Measurements from ENCODE around the gene RNF8.

The RNF8 gene

DNA sequence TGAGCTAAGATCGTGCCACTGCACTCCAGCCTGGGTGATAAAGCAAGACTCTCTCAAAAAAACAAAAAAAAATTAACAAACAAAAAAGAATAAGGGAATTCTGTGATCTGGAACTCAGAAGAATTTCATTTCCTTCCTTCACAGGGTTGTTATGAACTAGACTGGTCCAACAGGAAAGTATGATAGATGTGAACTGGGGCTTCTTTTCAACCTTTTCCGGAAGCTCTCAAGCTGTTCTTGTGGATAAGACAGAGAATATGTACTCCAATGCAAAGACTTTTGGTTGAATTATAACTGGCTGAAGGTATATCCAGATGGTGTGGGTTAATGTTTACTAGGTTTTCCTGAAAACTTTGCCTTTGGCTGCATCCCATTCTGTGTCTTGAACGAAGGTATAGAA is 5.3 kb downstream of the RNF8 start:
- DNase-seq (ENCODE audit: low read depth), result no peak

GRCh38 chr6:37362101-37362828 is 8.5 kb downstream of the RNF8 start:
- no peak for DNase-seq (ENCODE audit: low read depth)

DNA sequence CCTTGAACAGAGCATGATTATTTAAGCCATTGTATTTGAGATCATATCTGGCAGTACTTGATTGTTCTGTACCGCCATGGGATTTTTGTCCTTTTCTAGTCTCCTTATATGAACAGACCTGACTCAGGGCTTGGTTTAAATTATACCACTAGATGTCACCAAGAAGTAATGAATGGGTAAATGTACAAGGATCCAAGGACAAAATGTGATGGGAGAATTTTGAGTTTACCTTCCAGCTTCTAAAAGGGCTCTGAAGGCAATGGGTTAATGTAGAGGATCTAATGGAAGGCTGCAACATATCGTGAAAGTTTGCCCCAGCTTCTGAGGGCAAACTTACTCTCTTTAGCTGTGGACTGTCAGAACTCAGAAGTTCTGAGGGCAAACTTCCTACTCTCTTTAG is 12.0 kb downstream of the RNF8 start:
- no peak for DNase-seq (ENCODE audit: low read depth)

- DNase-seq (ENCODE audit: low read depth), result no peak
These were observed 13.1 kb downstream of the RNF8 start for GRCh38 chr6:37366910-37367309.

GRCh38 chr6:37368961-37369320 is 15.2 kb downstream of the RNF8 start:
- no peak for DNase-seq (ENCODE audit: low read depth)

DNA sequence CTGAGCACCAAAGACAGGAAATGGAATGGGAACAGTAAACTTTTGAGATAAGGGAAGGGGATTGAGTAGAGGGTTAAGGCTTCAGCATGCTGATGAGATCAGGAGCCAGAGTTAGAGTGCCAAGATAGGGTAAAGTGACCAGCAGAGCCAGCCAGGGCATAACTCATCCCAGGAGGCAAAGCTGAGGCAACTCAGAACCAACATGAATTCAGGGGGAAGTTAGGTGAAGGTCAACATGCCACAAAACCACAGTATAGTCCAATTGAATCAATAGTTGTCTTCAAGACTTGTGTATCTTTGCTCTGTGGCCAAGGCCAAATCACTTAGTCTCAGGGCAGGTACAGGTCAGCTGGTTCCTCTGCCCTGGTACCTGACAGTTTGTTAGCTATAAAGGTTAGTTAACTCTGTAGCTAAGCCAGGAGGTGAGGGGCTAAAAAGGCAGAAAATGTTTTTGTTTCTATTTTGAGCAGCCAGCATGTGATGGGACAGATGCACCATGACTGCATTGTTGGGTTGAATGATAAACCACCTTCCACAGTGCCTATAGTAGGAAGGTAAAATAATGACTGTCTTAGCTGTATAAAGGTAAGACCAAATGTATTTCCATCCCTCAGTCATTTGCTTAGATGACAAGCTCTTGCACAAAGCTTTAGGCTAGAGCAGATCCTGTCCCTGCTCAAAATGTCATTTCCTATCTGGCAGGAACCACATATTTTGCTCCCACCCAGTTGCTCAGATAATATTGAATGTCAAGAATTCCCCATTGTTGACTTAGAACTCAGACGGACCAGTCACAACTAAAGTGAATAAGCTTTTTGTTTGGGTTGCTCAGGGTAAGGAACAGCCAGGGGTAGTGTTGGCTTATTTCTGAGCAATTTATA is 15.8 kb downstream of the RNF8 start:
- peak; percentile 32 for DNase-seq (ENCODE audit: low read depth)

GRCh38 chr6:37371154-37372083 is 17.6 kb downstream of the RNF8 start:
- DNase-seq (ENCODE audit: low read depth), result no peak

DNA sequence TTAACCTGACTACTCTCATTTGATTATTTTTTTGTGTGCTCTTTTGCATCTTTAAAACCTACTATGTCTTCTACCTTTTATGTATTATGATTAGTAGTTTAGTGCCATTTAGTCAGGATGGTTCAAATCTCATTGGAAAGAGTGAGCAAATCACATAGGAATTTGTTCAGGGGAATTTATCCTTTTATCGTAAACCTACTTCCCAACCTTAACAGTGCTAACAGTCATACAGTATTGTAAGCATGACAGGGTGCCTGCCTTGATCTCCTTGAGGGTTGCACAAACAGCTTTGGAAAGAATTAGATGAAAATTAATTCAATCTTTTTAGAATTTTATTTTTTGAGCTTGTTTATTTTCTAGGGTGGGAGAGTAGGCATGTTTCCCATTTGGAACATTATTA is 18.3 kb downstream of the RNF8 start:
- DNase-seq (ENCODE audit: low read depth), result no peak

DNA sequence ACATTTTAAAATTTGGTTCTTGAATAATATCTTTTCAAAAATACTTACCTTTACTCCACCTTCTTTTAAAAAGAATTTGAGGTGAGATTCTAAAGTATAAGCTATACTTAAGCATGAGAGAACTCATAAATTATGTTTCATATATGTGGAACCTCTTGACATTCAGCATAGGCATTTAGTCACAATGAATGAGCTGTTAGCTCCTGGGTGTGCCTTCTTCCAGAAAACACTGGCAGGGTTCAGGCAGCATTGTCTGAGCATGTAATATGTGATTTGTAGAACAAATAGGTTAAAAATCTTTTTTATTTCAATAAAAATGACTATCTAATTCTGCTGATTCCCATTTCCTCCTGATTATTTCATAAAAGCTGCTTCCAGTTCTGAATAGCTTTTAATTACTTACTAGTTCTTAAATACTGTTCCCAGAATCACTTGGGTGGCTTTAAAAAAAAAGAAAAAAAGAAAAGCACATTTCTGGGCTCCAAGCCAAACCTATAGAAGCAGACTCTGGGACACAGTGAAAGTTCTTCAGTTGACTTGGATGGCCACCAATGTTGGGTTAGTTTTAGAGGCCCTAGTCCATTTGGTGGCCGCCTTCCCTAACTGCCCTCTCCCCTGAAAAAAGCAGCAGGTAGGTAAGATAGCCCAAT is 20.2 kb downstream of the RNF8 start:
- DNase-seq (ENCODE audit: low read depth), result no peak

DNA sequence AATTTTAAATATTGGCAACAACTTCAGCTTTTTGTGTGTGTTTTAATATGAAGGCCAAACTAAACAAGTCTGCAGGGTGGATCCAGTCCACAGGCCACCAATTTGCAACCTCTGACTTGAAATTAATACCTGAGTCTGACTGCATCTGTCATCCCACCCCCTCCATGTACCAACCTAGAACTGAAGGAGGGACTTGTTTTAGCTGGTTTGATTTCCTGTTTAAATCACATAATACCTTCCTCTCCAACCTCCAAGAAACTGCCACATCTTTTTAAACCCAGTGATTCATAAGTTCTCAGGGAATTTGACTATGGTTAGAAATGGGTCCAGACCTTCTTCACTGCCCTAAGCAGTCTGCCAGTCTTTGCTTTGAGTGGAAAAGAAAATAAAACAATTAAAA is 21.6 kb downstream of the RNF8 start:
- DNase-seq (ENCODE audit: low read depth), result no peak

DNA sequence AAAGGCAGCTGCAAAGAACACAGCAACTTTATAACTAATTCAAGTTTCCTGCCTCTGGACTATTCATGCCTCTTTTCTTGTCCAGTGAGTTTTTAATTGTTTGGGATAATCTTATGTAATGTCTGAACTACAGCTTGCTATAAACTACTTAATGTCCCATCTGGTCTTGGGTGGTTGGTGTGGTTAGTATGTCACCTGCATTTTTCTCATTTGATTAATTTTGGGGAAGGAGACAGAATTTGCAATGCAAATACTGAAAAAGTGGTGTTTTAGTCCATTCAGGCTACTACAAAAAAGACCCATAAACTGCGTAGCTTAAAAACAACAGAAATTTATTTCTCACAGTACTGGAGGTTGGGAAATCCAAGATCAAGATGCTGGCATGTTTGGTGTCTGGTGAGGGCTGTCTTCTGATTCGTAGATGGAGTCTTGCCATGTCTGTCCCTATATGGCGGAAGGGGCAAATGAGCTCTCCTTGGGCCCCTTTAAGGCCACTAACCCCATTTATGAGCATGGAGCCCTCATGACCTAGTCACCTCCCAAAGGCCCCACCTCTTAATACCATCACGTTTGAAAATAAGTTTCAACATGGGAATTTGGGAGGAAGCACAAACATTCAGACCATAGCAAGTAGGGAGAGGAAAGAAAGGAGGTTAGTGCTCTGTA is 22.4 kb downstream of the RNF8 start:
- no peak for DNase-seq (ENCODE audit: low read depth)

GRCh38 chr6:37381579-37381978 is 27.8 kb downstream of the RNF8 start:
- DNase-seq (ENCODE audit: low read depth), result no peak

DNA sequence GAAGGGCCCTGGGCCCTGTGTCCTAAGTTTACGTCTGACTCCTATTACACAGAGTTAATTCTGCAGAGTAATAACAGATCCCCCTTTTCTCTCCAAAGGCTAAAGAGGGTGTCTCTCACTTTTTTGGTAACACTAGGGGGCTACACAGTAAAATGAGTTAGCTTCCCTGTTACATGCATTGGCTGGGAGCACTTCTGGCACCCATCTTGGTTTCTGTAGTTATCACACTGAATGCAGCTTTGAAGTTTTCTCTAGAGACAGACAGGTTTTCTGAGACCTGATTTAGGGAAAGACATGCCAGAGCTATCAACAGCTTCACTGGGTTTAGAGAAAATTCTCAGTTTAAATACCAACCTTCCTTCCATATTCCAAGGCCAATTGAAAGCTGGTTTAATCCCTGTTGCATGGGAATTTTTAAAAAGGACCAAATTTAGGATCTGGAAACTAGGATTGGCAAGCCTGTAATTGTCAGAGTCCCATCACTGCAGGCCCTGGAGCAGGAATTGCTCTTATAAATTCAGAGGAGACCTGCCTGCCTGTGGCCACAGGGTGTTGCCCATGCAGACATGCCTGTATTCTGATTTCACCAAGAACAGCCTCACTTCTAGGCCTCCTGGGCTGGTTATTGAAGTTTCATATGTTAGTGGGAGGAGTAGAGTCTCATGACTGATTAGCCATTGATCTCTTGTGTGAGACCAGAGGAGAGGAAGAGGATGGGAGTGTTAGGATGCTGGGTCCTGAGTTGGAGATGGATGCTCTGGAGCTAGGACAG is 29.4 kb downstream of the RNF8 start:
- DNase-seq (ENCODE audit: low read depth), result no peak

DNA sequence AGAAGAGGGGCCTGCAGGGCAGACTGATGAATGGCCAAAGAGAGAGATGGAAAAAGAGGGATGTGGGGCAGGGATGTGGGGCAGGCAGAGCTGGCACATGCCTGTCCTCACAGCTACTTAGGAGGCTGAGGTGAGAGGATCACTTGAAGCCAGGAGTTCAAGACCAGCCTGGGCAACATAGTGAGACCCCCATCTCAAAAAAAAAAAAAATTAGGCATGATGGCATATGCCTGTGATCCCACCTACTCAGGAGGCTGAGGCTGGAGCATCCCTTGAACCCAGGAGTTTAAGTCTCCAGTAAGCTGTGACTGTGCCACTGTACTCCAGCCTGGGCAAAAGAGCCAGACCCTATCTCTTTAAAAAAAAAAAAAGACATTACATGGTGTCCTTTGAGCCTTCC is 34.8 kb downstream of the RNF8 start:
- DNase-seq (ENCODE audit: low read depth), result no peak

- DNase-seq (ENCODE audit: low read depth), result no peak
These were observed 36.1 kb downstream of the RNF8 start for GRCh38 chr6:37389857-37390256.

DNA sequence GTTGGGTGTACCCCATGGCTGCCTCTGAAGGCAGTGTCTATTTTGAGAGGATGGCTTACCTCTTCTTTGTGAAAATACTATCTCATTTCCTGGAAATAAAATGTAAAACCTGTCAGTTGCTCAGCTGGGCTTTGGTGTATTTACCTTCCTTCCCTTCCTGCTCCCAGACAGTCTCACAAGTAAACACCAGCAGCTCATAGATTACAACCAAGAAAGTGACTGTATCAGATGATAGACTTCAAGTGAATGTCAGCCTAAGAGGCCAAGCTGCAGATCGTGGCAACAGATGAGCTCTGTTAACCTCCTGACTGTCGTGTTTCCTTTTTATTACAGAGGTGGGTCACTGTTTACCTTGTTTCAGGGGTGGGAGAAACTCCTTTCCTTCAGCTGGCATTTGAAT is 37.3 kb downstream of the RNF8 start:
- DNase-seq (ENCODE audit: low read depth), result no peak

- DNase-seq (ENCODE audit: low read depth), result no peak
These were observed 39.0 kb downstream of the RNF8 start for GRCh38 chr6:37392821-37393220.

DNA sequence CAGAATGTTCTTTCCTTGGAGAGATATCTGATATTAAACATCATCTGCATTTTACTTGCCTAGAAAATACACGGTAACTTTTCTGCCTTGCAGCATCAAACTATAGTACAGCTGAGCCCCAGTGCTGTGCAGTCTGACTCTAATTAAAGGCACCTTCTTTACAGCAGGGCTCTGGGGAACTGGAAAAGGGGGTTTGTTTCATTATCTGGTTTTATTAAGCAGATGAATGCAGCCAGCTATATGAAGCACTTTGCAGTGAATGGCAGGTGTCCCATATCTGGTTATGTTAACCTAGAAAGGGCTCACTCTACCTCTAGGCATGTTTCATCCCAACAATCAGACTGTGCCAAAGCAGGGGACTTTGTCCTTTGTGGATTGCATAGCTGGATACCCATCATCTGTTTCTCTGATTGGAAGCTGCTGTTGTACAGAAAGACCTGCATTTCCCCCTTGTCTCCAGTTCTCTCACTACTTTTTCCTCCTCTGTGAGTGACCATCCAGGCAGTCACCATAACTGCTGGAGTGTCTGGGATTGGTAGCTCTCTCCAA is 39.7 kb downstream of the RNF8 start:
- no peak for DNase-seq (ENCODE audit: low read depth)

GRCh38 chr6:37396571-37397180 is 42.9 kb downstream of the RNF8 start:
- no peak for DNase-seq (ENCODE audit: low read depth)

DNA sequence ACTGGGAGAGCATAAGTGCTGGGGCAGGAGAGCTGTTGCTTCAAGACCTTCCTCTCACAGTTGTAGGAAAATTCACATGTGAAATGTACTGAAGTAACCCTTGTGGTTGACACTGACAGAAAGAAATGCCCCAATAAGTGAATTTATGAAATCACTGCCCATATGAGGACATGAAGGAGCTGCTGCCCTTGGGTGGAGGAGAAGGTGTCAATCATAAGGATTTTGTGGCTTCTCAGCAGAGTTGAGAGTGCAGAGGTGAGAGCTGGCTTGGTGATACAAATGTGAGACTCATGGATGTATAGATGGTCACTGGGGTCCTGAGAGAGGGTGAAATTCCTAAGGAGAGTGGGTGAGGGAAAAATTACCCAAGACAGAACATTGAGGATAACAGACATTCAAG is 45.3 kb downstream of the RNF8 start:
- no peak for DNase-seq (ENCODE audit: low read depth)

All from non-pigmented ciliary epithelial cell (primary cell).